Brain microvascular endothelial cell (primary cell): ENCODE measurements around the gene HNF4A.

Experiments used
- DNase-seq: peaks from one replicate; pipeline ENCODE4 v3.0.0-alpha.2; 2020
- H3K27ac ChIP-seq: fragments of 250-450 bp; sonication (Bioruptor Pico); 2 replicates; pipeline ENCODE4 v1.5.1; 2020; ENCODE audit warnings: mild to moderate bottlenecking, moderate library complexity
- H3K27me3 ChIP-seq: fragments of 250-450 bp; sonication (Bioruptor Pico); replicated peaks from 2 replicates; pipeline ENCODE4 v1.5.1; 2020; ENCODE audit warnings: mild to moderate bottlenecking
- H3K36me3 ChIP-seq: fragments of 250-450 bp; sonication (Bioruptor Pico); replicated peaks from 2 replicates; pipeline ENCODE4 v1.5.1; 2020; ENCODE audit warnings: mild to moderate bottlenecking
- H3K4me3 ChIP-seq: 2 replicates; pipeline ENCODE4 v1.5.1; 2011; ENCODE audit warnings: low read depth, mild to moderate bottlenecking, control low read depth, low read length, moderate library complexity
- in situ Hi-C: cut with HindIII; loops from 2 replicates; pipeline ENCODE4 v1.10.0; 2017; ENCODE audit warnings: low sequenced_read_pairs, low pct_ligation_motif_present
- TF ChIP-seq, protein P1 (sequence below): IDR thresholded peaks from 2 replicates; pipeline ENCODE4 v1.5.1; 2011; ENCODE audit warnings: low read depth, mild to moderate bottlenecking, moderate library complexity, low read length, control low read depth, inconsistent platforms; ENCODE audit errors: missing control alignments

Gene HNF4A

DNA sequence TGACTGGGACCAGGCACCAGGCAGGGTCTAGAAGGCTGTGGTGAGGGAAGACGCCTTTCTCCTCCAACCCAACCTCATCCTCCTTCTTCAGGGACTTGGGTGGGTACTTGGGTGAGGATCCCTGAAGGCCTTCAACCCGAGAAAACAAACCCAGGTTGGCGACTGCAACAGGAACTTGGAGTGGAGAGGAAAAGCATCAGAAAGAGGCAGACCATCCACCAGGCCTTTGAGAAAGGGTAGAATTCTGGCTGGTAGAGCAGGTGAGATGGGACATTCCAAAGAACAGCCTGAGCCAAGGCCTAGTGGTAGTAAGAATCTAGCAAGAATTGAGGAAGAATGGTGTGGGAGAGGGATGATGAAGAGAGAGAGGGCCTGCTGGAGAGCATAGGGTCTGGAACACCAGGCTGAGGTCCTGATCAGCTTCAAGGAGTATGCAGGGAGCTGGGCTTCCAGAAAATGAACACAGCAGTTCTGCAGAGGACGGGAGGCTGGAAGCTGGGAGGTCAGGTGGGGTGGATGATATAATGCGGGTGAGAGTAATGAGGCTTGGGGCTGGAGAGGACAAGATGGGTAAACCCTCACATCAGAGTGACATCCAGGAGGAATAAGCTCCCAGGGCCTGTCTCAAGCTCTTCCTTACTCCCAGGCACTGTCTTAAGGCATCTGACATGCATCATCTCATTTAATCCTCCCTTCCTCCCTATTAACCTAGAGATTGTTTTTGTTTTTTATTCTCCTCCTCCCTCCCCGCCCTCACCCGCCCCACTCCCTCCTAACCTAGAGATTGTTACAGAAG is 75.0 kb downstream of the HNF4A start:
- no peak overlapping the region for H3K4me3 ChIP-seq
- TF ChIP-seq, protein P1, sequence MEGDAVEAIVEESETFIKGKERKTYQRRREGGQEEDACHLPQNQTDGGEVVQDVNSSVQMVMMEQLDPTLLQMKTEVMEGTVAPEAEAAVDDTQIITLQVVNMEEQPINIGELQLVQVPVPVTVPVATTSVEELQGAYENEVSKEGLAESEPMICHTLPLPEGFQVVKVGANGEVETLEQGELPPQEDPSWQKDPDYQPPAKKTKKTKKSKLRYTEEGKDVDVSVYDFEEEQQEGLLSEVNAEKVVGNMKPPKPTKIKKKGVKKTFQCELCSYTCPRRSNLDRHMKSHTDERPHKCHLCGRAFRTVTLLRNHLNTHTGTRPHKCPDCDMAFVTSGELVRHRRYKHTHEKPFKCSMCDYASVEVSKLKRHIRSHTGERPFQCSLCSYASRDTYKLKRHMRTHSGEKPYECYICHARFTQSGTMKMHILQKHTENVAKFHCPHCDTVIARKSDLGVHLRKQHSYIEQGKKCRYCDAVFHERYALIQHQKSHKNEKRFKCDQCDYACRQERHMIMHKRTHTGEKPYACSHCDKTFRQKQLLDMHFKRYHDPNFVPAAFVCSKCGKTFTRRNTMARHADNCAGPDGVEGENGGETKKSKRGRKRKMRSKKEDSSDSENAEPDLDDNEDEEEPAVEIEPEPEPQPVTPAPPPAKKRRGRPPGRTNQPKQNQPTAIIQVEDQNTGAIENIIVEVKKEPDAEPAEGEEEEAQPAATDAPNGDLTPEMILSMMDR = no peak

DNA sequence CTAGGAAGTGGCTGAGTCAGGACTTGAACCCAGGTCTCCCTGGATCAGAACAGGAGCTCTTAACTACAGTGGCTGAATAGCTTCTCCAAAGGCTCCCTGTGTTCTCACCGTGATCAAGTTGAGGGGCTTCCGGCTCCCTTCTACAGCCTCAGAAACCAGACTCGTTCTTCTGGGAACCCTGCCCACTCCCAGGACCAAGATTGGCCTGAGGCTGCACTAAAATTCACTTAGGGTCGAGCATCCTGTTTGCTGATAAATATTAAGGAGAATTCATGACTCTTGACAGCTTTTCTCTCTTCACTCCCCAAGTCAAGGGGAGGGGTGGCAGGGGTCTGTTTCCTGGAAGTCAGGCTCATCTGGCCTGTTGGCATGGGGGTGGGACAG is 75.6 kb downstream of the HNF4A start:
- in situ Hi-C loops = no loop called here
- Histone ChIP-seq H3K4me3 (no peak overlapping the region), H3K36me3 (no peaks in the 10 kb centered on the region), H3K27me3 (no peaks in the 10 kb centered on the region), H3K27ac (no peak overlapping the region)
- TF ChIP-seq, protein P1 = no peak
- DNase-seq = no peak

More for the DNA sequence above, 75.0 kb downstream of the HNF4A start:
- in situ Hi-C loops = no loop called here
- no peak for DNase-seq
- no peaks in the 10 kb centered on the region for H3K27me3 ChIP-seq
- H3K36me3 ChIP-seq = no peaks in the 10 kb centered on the region
- no peak overlapping the region for H3K27ac ChIP-seq

DNA sequence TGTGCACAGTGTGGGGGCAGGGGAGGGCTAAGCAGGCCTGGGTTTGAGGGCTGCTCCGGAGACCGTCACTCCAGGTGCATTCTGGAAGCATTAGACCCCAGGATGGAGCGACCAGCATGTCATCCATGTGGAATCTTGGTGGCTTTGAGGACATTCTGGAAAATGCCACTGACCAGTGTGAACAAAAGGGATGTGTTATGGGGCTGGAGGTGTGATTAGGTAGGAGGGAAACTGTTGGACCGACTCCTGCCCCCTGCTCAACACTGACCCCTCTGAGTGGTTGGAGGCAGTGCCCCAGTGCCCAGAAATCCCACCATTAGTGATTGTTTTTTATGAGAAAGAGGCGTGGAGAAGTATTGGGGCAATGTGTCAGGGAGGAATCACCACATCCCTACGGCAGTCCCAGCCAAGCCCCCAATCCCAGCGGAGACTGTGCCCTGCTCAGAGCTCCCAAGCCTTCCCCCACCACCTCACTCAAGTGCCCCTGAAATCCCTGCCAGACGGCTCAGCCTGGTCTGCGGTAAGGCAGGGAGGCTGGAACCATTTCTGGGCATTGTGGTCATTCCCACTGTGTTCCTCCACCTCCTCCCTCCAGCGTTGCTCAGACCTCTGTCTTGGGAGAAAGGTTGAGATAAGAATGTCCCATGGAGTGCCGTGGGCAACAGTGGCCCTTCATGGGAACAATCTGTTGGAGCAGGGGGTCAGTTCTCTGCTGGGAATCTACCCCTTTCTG is 76.2 kb downstream of the HNF4A start:
- in situ Hi-C loops = no loop called here
- no peaks in the 10 kb centered on the region for H3K36me3 ChIP-seq
- no peak for DNase-seq
- TF ChIP-seq, protein P1 = peak; percentile 16
- no peak overlapping the region for H3K4me3 ChIP-seq
- H3K27ac ChIP-seq = no peak overlapping the region
- H3K27me3 ChIP-seq = no peaks in the 10 kb centered on the region

DNA sequence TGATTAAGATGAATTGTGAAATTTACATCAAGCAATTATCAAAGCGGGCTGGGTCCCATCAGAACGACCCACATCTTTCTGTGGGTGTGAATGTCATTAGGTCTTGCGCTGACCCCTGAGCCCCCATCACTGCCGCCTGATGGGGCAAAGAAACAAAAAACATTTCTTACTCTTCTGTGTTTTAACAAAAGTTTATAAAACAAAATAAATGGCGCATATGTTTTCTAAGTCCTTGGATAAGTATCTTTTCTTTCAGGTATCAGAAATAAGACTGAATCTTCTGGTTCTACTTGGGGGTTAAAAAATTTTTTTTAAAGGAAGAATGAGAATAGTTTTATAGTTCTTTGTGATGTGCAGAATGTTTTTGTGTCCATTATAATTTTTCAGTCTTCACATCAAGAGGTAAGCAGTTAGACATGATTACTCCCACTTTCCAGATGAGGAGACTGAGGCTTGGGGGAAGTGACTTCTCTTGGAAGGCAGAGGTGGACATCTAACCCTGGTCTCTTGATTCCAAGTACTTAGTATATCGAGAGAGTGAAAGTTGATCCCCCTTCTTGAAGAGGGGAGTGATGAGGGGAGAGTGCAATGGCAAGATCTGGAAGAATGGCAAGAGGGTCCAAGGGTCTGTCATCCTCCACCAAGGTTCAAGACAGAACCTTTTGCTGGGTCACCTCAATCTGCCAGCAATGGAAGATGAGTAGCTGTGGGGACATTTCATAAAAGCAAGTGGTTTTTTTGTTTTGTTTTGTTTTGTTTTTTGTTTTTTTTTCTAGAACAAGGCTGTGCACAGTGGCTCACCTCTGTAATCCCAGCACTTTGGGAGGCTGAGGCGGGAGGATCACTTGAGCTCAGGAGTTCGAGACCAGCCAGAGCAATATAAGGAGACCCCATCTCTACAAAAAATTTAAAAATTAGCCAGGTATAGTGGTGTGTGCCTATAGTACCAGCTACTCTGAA is 77.4 kb downstream of the HNF4A start:
- Histone ChIP-seq H3K27ac (no peak overlapping the region), H3K4me3 (no peak overlapping the region), H3K27me3 (no peaks in the 10 kb centered on the region), H3K36me3 (no peaks in the 10 kb centered on the region)
- no peak for DNase-seq
- TF ChIP-seq, protein P1 = no peak
- in situ Hi-C loops = no loop called here

DNA sequence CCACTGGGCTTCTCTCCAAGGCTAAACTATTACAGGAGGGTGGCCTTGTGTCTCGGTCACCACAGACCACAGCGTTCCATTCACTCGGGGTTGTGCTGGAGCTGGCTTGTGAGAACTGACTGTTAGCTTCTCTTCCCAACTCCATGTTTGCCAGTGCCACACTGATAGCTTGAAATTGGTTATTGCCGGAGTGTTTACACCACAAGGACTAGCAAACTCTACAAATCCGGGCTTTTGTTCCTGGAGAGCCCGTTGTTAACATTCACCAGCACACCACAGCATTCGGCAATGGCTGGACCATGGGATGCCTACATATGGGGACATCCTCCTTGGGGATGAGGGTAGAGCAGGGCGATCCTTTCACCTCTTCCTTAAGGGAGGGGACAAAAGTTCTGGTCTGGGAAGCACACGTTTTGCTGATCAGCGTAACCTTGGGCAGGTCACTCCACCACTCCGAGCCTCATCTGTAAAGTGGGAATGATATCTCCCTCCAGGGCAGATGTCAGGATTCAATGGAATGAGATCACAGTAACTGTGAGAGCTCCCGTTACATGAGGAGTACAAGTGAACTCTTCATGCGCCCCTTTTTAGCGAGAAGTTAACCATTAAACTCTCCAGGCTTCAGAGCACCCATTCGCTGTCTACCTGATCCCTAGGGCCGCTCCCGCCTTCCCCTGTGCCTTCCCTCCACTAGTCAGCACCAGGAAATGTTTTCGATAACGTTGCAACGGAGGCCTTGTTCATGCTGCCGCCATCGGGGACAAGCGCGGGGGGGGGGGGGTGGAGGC is 78.4 kb downstream of the HNF4A start:
- no peaks in the 10 kb centered on the region for H3K27me3 ChIP-seq
- DNase-seq = no peak
- TF ChIP-seq, protein P1 = no peak
- in situ Hi-C loops = no loop called here
- H3K4me3 ChIP-seq = no peak overlapping the region
- H3K27ac ChIP-seq = no peak overlapping the region
- no peaks in the 10 kb centered on the region for H3K36me3 ChIP-seq
